Fibroblast of skin of right quadriceps (primary cell): Measurements from ENCODE around the gene PTPDC1.

Experiments used
- DNase-seq: peaks from one replicate; pipeline ENCODE4 v3.0.0-alpha.2; 2013

The PTPDC1 gene

GRCh38 chr9:94145640-94146039, 61.4 kb downstream of the PTPDC1 start:
- no peak for DNase-seq

- no peak for DNase-seq
Measured at GRCh38 chr9:94147776-94148175, 63.5 kb downstream of the PTPDC1 start.

GRCh38 chr9:94148419-94148818, 64.2 kb downstream of the PTPDC1 start:
- DNase-seq, result no peak

- DNase-seq, result no peak
Measured at GRCh38 chr9:94149696-94150095, 65.4 kb downstream of the PTPDC1 start.

DNA sequence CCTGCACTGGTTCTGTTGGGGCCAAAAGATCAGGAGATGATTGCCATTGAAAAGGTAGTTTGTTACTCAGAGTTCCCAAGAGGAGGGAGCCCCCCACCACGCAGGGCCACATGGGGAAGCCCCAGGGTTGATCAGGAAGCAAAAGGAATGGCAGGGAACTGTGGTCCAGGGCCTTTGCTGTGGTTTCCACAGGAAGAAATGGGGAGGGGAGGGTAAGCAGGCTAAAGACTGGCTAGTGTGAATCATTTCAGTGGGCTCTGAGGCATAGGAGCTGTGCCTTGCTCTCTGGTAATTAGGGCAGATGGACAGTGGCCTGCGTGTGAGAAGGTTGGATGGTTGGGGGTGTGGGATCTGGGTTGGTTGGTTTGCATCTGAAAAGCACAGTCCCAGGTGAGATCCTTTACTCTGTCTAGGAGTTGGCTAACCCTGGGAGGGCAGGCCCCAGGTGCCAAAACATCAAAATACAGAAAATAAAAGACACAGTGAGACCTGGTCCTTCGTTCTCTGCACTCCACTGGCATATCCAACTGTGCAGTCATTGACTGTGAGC, 66.1 kb downstream of the PTPDC1 start:
- no peak for DNase-seq

DNA sequence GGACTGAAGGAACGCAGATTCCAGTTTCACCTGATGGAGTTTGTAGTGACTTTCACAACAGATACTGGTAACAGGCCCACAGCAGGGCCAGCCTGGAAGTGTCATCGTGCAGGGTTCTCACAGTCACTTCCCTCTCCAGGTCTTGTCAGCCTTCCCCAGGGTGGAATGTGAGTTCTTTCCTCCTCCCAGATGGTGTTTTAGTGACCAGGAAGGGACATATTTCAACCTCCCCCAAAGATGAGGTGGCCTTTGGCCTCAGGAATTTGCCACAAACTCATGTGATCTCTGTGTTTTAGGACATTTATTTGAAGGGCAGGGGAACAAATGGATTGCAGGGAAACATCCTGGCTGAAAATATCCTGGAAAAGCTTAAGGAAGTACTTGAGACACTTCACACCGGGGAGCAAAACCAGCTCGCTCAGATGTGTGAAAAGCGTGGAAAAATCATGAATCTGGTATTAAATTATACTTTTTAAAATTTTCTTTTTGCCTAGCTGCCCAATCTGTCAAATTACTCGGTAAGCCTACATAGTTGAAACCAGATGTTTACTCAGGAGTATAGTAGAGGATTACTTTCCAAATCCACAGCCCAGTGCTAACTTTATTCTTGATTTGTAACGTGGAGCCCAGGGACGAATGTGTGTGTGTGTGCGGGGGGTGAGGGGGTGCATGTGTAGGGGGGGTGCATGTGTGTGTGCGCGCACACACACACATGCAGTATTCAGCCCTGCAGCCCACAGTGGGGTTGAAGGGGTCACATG, 66.8 kb downstream of the PTPDC1 start:
- no peak for DNase-seq

GRCh38 chr9:94153905-94154304, 69.6 kb downstream of the PTPDC1 start:
- no peak for DNase-seq

DNA sequence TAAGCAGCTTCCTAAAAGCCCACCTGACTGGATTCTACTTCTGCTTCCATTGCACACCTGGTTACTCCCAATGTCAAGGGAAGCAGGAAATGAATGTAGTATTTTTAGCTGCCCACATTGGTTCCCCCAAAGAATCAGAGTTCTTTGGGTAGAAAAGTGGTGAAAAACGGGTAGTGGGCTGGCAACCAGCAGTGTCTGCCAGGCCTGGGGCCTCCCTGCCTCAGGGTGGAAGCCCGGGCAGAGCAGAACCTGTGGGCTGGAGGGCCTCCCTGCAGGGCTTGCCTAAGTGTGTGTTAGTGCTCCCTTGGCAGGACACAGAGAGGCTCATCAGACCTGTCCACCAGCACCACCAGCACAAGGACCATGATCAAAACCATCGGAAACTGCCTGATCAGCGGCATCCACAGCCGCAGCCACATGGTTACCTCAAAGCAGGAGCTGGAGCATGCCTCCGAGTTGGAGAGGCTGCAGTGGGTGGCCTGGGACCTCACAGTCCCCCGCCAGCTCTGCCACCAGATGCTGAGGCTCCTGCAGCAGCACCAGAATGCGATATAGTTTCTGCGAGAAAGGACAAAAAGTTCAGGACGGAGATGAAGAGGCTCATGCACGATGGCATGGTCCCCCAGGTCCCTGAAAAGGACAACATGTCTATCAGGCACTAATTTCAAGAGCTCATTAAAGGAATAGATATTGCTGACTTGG, 72.2 kb downstream of the PTPDC1 start:
- DNase-seq, result no peak

GRCh38 chr9:94157050-94157801, 73.0 kb downstream of the PTPDC1 start:
- DNase-seq, result peak; percentile 57
